ENCODE data around the gene SULT1C3. TPM values are rescaled to one million over a fixed set of nuclear protein-coding genes. Genes with fewer than 3 reads are reported as not detected.

The SULT1C3 gene
- total RNA-seq, 1 experiment from 2014 or later: not detected

DNA sequence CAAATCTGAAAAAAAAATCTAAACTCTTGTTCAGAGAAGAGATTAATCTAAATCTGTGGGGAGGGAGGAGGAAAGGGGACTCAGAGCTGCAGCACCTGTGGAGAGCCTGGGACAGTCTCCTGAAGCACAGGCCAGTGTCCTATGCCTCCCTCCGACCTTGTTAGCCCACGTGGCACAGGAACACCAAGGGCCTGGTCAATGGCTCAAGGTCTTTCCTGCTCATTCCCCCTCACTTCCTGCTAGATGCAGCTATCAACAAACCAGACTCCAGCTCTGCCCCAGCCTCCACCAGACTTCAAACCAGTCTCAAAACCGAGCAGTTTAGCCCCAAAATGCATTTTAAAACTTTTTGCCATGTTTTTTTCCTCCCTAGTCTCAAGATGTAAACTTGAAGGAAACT is 20.1 kb upstream of the SULT1C3 start:
- peaks cover 4% of the 10 kb centered on the region for H3K36me3 ChIP-seq (ENCODE audit: control insufficient read depth, insufficient read depth, low read length)
- Mint-ChIP-seq H3K4me3 (ENCODE audit: unreplicated experiment) (no peak overlapping the region), H3K27me3 (ENCODE audit: insufficient read depth, unreplicated experiment) (no peaks in the 10 kb centered on the region), H3K36me3 (ENCODE audit: insufficient read depth, unreplicated experiment) (peaks cover 8% of the 10 kb centered on the region), H3K9me3 (ENCODE audit: unreplicated experiment) (peaks cover 27% of the 10 kb centered on the region), H3K27ac (ENCODE audit: unreplicated experiment) (no peak overlapping the region), H3K4me1 (ENCODE audit: low read depth, unreplicated experiment) (no peaks in the 10 kb centered on the region)
- intact Hi-C loops (cut with micrococcal nuclease; ENCODE audit: unreplicated experiment): loop anchor here (5.0 kb wide), 1 partner anchor 98 kb away; no protein-coding TSS in a partner anchor
- 0 out of 2 replicates have a peak, but pooled peaks cover 14% of the 10 kb centered on the region for H3K9me3 ChIP-seq
- no peak for DNase-seq
- TF ChIP-seq, protein P1, sequence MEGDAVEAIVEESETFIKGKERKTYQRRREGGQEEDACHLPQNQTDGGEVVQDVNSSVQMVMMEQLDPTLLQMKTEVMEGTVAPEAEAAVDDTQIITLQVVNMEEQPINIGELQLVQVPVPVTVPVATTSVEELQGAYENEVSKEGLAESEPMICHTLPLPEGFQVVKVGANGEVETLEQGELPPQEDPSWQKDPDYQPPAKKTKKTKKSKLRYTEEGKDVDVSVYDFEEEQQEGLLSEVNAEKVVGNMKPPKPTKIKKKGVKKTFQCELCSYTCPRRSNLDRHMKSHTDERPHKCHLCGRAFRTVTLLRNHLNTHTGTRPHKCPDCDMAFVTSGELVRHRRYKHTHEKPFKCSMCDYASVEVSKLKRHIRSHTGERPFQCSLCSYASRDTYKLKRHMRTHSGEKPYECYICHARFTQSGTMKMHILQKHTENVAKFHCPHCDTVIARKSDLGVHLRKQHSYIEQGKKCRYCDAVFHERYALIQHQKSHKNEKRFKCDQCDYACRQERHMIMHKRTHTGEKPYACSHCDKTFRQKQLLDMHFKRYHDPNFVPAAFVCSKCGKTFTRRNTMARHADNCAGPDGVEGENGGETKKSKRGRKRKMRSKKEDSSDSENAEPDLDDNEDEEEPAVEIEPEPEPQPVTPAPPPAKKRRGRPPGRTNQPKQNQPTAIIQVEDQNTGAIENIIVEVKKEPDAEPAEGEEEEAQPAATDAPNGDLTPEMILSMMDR (IDR thresholded peaks at IDR 0.05; ENCODE audit: insufficient read depth in 1 of 2, low read depth in 1 of 2, low read length in 1 of 2, severe bottlenecking in 1 of 2, unreplicated experiment in 1 of 2): no peak
- no TSS peak for BruUV-seq (replicated peaks)
- peaks cover 5% of the 10 kb centered on the region; the same call in 1 of the 2 replicates for H3K4me1 ChIP-seq
- no peaks in the 10 kb centered on the region for H3K27me3 ChIP-seq (replicated peaks; ENCODE audit: control insufficient read depth, insufficient read depth, low read length)
- H3K4me3 ChIP-seq (ENCODE audit: low read depth, low read length): no peak overlapping the region
- POLR2A ChIA-PET: no interaction called here
- CTCF ChIA-PET: no interaction called here

DNA sequence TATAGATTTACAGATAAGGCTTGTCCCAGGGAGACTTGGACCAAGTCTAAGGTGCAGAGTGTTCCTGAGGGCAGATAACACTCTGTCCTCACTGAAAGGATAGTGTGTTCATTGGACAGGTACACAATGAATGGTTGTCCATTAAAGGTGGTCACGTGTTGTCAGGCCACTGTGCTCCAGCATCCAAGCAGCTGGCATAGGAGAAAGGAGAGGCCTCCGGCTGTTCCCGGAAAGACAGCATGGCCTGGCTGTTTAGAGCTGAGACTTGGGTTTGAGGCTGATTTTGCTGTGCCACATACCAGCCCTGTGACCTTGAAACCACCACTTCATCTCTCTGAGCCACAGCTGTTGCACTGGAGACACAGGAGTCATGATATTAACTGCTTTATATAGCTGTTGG is 19.6 kb upstream of the SULT1C3 start:
- TF ChIP-seq, protein P1 (IDR thresholded peaks at IDR 0.05; ENCODE audit: insufficient read depth in 1 of 2, low read depth in 1 of 2, low read length in 1 of 2, severe bottlenecking in 1 of 2, unreplicated experiment in 1 of 2): no peak
- Histone ChIP-seq H3K4me1 (peaks cover 5% of the 10 kb centered on the region; the same call in 1 of the 2 replicates), H3K36me3 (ENCODE audit: control insufficient read depth, insufficient read depth, low read length) (peaks cover 4% of the 10 kb centered on the region), H3K27me3 (replicated peaks; ENCODE audit: control insufficient read depth, insufficient read depth, low read length) (no peaks in the 10 kb centered on the region), H3K4me3 (ENCODE audit: low read depth, low read length) (no peak overlapping the region), H3K9me3 (0 out of 2 replicates have a peak, but pooled peaks cover 14% of the 10 kb centered on the region)
- Mint-ChIP-seq H3K9me3 (ENCODE audit: unreplicated experiment) (peaks cover 27% of the 10 kb centered on the region), H3K4me3 (ENCODE audit: unreplicated experiment) (no peak overlapping the region), H3K36me3 (ENCODE audit: insufficient read depth, unreplicated experiment) (peaks cover 8% of the 10 kb centered on the region), H3K4me1 (ENCODE audit: low read depth, unreplicated experiment) (no peaks in the 10 kb centered on the region), H3K27ac (ENCODE audit: unreplicated experiment) (no peak overlapping the region), H3K27me3 (ENCODE audit: insufficient read depth, unreplicated experiment) (no peaks in the 10 kb centered on the region)
- DNase-seq: no peak
- CTCF ChIA-PET: no interaction called here
- POLR2A ChIA-PET: no interaction called here
- BruUV-seq (replicated peaks): no TSS peak
- intact Hi-C loops (cut with micrococcal nuclease; ENCODE audit: unreplicated experiment): no loop called here

DNA sequence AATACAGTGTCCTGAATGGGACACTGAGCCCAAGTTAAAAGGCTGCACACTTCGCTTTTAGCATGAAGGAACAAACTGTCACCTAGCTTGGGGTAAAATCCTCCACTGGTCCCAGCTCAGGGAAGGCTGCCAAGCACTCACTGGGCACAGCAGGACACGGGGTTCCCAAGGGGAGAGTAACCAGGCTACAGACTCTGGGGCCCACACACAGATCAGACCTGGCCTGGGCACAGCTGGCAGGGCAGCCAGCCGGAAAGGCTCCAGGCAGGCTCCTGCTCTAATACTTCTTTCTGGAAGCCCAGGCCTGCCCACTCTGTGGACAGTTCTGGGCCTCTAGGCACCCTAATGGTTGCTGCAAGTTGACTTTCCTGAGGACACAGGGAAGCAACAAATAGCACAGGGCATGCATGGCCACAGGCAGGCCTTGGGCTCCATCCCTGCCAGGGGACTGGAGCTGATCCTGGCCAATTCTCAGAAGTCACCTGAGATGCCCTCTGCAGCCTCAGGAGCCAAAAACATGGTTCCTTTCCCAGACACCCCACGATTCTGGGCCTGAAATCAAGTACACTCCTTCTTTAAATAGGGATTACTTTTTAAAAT is 18.7 kb upstream of the SULT1C3 start:
- CTCF ChIA-PET: no interaction called here
- intact Hi-C loops (cut with micrococcal nuclease; ENCODE audit: unreplicated experiment): no loop called here
- Histone ChIP-seq H3K36me3 (ENCODE audit: control insufficient read depth, insufficient read depth, low read length) (peaks cover 4% of the 10 kb centered on the region), H3K9me3 (0 out of 2 replicates have a peak, but pooled peaks cover 14% of the 10 kb centered on the region), H3K4me1 (peaks cover 2% of the 10 kb centered on the region; the same call in 1 of the 2 replicates), H3K4me3 (ENCODE audit: low read depth, low read length) (no peak overlapping the region), H3K27me3 (replicated peaks; ENCODE audit: control insufficient read depth, insufficient read depth, low read length) (no peaks in the 10 kb centered on the region)
- DNase-seq: no peak
- H3K4me3 Mint-ChIP-seq (ENCODE audit: unreplicated experiment): no peak overlapping the region
- H3K4me1 Mint-ChIP-seq (ENCODE audit: low read depth, unreplicated experiment): no peaks in the 10 kb centered on the region
- TF ChIP-seq, protein P1 (IDR thresholded peaks at IDR 0.05; ENCODE audit: insufficient read depth in 1 of 2, low read depth in 1 of 2, low read length in 1 of 2, severe bottlenecking in 1 of 2, unreplicated experiment in 1 of 2): no peak
- peaks cover 27% of the 10 kb centered on the region for H3K9me3 Mint-ChIP-seq (ENCODE audit: unreplicated experiment)
- POLR2A ChIA-PET: no interaction called here
- H3K27ac Mint-ChIP-seq (ENCODE audit: unreplicated experiment): no peak overlapping the region
- no peaks in the 10 kb centered on the region for H3K27me3 Mint-ChIP-seq (ENCODE audit: insufficient read depth, unreplicated experiment)
- peaks cover 8% of the 10 kb centered on the region for H3K36me3 Mint-ChIP-seq (ENCODE audit: insufficient read depth, unreplicated experiment)
- BruUV-seq (replicated peaks): no TSS peak
